Activated T-cell treated with anti-CD3 and anti-CD28 coated beads, Interleukin-2, amount 50 U/mL, for 24 hours (primary cell): Measurements from ENCODE around the gene CFAP47.

Experiments used
- DNase-seq: peaks from one replicate; pipeline ENCODE4 v3.0.0-alpha.2; 2020
- H3K27ac Mint-ChIP-seq: 2 replicates; pipeline ENCODE4 v1.8.0; 2020; ENCODE audit warnings: mild to moderate bottlenecking, mixed read lengths
- H3K27me3 Mint-ChIP-seq: 2 replicates; pipeline ENCODE4 v1.8.0; 2020; ENCODE audit warnings: mixed read lengths
- H3K36me3 Mint-ChIP-seq: 2 replicates; pipeline ENCODE4 v1.8.0; 2020; ENCODE audit warnings: low read depth, mixed read lengths
- H3K4me1 Mint-ChIP-seq: 2 replicates; pipeline ENCODE4 v1.8.0; 2020; ENCODE audit warnings: low read depth, mixed read lengths
- H3K4me3 Mint-ChIP-seq: 2 replicates; pipeline ENCODE4 v1.8.0; 2020; ENCODE audit warnings: mild to moderate bottlenecking, moderate library complexity, mixed read lengths
- H3K9me3 Mint-ChIP-seq: 2 replicates; pipeline ENCODE4 v1.8.0; 2020; ENCODE audit warnings: mixed read lengths

CFAP47 gene

DNA sequence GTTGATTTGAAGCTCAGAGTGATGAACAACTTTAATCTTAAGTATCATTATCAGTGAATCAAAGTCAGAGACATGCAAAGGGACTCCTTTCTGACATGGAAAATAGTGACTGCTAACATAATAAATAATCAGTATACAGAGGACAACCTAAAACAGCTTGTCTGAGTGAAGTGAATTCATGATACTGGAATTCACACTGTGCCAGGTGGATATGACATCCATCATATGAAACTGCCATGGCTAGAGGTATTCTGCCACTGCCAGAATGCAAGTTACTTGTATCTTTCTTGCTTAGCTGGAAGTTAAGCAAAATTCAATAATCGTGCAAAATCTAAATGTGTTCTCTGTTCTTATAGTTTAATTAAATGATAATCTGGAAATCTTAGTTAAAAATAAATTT lies 429.0 kb downstream of the CFAP47 start:
- no peaks in the 10 kb centered on the region for H3K27me3 Mint-ChIP-seq
- H3K36me3 Mint-ChIP-seq: no peaks in the 10 kb centered on the region
- H3K4me3 Mint-ChIP-seq: no peak overlapping the region
- H3K9me3 Mint-ChIP-seq: no peaks in the 10 kb centered on the region
- no peak overlapping the region for H3K27ac Mint-ChIP-seq
- H3K4me1 Mint-ChIP-seq: no peaks in the 10 kb centered on the region
- DNase-seq: no peak

DNA sequence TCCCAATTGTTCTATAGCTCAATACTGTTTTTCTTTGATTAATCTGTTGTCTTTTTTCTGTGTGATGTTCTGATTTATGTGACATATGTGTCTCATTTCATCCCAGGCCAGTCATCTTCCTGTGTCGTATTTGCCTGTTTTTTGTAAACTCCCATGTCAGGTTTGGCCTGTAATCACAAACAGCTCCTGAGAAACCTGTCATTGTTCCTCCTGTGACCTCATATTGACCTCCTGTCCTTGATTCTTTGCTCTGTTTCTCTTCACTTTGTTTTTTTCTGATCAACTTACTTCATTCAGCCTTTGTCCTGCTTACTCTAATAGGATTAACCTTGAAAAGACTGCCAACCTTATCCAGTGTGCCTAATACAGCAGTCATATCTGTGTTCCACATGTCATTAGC lies 438.3 kb downstream of the CFAP47 start:
- Mint-ChIP-seq H3K27ac (no peak overlapping the region), H3K4me3 (no peak overlapping the region), H3K9me3 (peaks cover 8% of the 10 kb centered on the region), H3K36me3 (no peaks in the 10 kb centered on the region), H3K27me3 (no peaks in the 10 kb centered on the region), H3K4me1 (no peaks in the 10 kb centered on the region)
- DNase-seq: no peak

DNA sequence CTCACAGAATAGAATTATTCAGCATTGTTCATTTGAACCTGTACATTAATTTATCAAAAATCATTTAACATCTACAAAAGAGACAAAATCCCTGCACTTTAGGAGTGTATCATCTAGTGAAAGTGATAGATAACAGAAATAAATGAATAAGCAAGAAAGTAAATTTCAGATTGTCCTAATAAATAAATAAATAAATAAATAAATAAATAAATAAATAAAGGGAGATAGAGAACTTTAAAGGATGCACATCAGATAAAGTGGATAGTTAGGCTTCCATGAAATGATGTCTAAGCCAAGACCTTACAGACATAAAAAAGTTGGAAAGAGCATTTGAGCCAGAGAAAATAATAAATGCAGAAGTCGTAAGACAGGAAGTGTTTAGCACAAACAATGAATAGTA lies 444.7 kb downstream of the CFAP47 start:
- peaks cover 8% of the 10 kb centered on the region for H3K9me3 Mint-ChIP-seq
- no peak overlapping the region for H3K27ac Mint-ChIP-seq
- no peaks in the 10 kb centered on the region for H3K4me1 Mint-ChIP-seq
- H3K36me3 Mint-ChIP-seq: no peaks in the 10 kb centered on the region
- no peak overlapping the region for H3K4me3 Mint-ChIP-seq
- no peak for DNase-seq
- no peaks in the 10 kb centered on the region for H3K27me3 Mint-ChIP-seq

DNA sequence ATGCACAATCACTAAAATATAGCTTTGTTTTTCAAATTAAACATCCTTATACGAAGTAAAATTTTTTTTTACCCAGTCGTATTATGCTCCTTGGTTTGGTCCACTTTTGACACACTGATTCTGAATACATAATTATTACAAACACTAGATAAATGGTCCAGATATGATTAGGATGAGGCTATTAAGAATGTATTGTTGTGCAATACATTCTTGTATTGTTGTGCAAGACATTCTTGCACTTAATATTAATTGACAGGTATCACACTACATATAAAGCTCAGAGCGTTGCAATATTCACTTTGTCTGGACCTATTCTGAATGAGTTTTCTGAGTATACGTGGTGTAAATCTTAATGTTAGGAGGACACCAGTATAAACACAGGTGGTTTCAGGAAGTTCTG lies 464.0 kb downstream of the CFAP47 start:
- H3K4me1 Mint-ChIP-seq: no peaks in the 10 kb centered on the region
- H3K36me3 Mint-ChIP-seq: no peaks in the 10 kb centered on the region
- H3K27ac Mint-ChIP-seq: no peak overlapping the region
- H3K9me3 Mint-ChIP-seq: no peaks in the 10 kb centered on the region
- no peak overlapping the region for H3K4me3 Mint-ChIP-seq
- H3K27me3 Mint-ChIP-seq: peaks cover 14% of the 10 kb centered on the region
- DNase-seq: no peak

DNA sequence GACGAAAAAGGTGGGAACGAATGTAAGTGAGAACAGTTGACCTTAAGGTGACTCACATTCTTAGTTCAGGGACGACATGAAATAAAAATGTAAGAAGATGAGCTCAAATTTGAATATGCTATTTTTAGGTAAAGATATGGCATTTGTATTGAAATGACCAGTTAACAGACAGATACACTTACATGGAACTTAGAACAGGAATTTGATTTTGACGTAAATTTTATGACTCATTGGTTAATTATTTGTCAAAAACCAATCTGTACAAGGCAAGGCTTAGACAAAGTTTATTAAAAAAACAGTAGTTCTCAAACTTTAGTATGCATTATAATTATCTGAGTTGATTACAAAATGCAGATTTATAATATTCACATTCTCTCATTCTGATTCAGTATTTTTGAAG lies 469.4 kb downstream of the CFAP47 start:
- DNase-seq: no peak
- no peaks in the 10 kb centered on the region for H3K4me1 Mint-ChIP-seq
- no peak overlapping the region for H3K27ac Mint-ChIP-seq
- H3K9me3 Mint-ChIP-seq: no peaks in the 10 kb centered on the region
- no peaks in the 10 kb centered on the region for H3K36me3 Mint-ChIP-seq
- H3K4me3 Mint-ChIP-seq: no peak overlapping the region
- peaks cover 11% of the 10 kb centered on the region for H3K27me3 Mint-ChIP-seq

DNA sequence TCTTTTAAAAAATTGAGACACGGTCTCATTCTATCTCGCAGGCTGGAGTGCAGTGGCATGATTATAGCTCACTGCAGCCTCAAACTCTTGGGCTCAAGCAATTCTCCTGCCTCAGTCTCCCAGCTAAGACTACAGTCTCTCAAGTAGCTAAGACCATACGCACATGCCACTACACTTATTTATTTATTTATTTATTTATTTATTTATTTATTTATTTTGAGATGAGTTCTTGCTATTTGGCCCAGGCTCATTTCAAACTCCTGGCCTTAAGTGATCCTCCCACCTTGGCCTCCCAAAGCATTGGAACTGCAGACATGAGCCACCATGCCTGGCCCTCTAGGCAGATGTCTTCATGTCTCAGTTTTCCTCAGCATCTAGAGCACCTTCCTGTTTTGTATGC lies 482.2 kb downstream of the CFAP47 start:
- H3K4me1 Mint-ChIP-seq: no peaks in the 10 kb centered on the region
- DNase-seq: no peak
- H3K4me3 Mint-ChIP-seq: no peak overlapping the region
- no peaks in the 10 kb centered on the region for H3K36me3 Mint-ChIP-seq
- H3K27ac Mint-ChIP-seq: no peak overlapping the region
- H3K9me3 Mint-ChIP-seq: no peaks in the 10 kb centered on the region
- H3K27me3 Mint-ChIP-seq: peaks cover 7% of the 10 kb centered on the region

DNA sequence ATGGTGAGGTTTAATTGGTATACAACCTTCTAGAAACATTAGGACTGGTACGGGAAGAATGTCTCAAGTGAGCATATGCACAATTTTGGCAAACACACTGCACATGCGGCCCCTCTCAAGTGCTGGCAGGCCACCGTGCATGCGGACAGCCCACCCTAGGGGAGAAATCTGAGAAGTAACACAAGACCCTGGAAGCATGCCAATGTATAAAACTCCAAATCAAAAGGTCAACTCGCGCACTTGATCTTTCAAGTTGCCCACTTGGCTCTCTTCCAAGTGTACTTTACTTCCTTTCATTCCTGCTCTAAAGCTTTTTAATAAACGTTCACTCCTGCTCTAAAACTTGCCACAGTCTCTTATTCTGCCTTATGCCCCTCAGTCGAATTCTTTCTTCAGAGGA lies 488.3 kb downstream of the CFAP47 start:
- Mint-ChIP-seq H3K9me3 (no peaks in the 10 kb centered on the region), H3K27me3 (no peaks in the 10 kb centered on the region), H3K36me3 (no peaks in the 10 kb centered on the region), H3K4me3 (no peak overlapping the region), H3K4me1 (no peaks in the 10 kb centered on the region), H3K27ac (no peak overlapping the region)
- no peak for DNase-seq

DNA sequence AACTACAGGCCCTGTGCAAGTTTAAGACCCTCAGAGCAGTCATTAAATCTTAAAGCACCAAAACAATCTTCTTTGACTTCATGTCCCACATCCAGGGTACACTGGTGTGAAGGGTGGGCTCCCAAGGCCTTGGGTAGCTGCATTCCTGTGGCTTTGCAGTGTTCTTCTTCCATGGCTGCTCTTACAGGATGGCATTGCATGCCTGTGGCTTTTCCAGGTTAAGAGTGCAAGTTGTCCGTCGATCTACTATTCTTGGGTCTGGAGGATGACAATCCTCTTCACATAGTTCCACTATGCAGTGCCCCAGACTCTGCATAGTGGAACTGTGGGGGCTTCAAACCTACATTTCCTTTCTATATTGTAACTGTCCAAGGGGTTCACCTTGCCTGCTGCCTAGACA lies 494.5 kb downstream of the CFAP47 start:
- Mint-ChIP-seq H3K36me3 (no peaks in the 10 kb centered on the region), H3K27me3 (peaks cover 4% of the 10 kb centered on the region), H3K4me1 (no peaks in the 10 kb centered on the region), H3K4me3 (no peak overlapping the region), H3K9me3 (no peaks in the 10 kb centered on the region), H3K27ac (no peak overlapping the region)
- DNase-seq: no peak

DNA sequence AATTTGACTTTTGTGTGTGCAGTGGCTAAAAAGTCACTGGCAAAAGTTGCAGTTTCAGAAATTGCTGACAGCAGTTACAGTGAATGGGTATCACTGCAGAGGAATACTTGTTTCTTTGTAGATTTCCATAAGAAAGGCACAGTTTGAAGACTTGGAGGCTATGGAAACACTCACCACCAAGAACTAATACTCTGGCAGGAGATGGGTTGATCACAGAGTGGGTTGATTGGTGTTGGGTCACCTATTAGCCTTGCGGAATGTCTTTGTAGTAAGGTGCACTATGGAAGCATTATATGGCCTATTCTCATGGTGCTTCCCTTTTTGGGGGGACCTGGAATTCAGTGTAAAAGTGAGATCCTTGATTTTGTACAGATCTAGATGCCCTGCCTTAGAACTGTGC lies 502.8 kb downstream of the CFAP47 start:
- no peak for DNase-seq
- H3K9me3 Mint-ChIP-seq: no peaks in the 10 kb centered on the region
- no peak overlapping the region for H3K27ac Mint-ChIP-seq
- H3K27me3 Mint-ChIP-seq: no peaks in the 10 kb centered on the region
- no peak overlapping the region for H3K4me3 Mint-ChIP-seq
- no peaks in the 10 kb centered on the region for H3K36me3 Mint-ChIP-seq
- no peaks in the 10 kb centered on the region for H3K4me1 Mint-ChIP-seq

DNA sequence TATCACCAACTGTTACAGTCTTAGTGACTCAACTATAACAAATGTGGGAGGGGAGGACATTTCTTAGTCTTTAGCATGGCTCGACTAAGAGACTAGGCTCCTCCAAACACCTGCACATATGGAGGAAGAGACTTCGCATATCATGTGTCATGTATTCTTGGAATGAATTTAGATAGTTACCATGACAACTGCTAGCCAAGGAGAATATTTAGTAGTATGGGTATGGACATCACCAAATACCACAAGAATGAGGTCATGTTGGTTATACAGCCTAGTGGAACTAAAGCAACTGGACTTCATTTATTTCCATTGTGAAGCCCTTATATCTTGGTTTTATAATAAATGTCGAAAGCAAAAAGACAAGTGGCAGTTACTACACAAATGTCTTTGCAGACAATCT lies 512.3 kb downstream of the CFAP47 start:
- Mint-ChIP-seq H3K9me3 (no peaks in the 10 kb centered on the region), H3K27ac (no peak overlapping the region), H3K27me3 (peaks cover 10% of the 10 kb centered on the region), H3K4me1 (no peaks in the 10 kb centered on the region), H3K4me3 (no peak overlapping the region), H3K36me3 (no peaks in the 10 kb centered on the region)
- no peak for DNase-seq

DNA sequence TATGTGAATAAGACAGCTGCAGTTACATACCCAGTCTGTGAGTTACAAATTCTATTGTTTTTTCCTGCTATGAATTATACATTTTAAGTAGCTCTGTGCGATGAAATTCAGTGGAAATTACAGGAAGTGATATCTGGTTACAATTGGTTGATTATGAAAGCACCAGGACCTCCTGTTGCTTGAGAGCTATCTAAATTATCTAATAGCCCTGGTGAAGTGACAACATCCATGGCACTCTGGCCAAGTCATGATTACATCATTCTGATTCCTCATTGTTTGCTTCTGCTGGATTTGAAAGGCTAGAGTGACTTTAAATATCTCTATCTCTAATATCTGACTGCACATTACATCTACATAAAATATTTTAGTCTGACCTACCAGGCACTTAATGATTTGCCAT lies 515.0 kb downstream of the CFAP47 start:
- Mint-ChIP-seq H3K4me1 (no peaks in the 10 kb centered on the region), H3K4me3 (no peak overlapping the region), H3K27me3 (peaks cover 10% of the 10 kb centered on the region), H3K36me3 (no peaks in the 10 kb centered on the region), H3K9me3 (no peaks in the 10 kb centered on the region), H3K27ac (no peak overlapping the region)
- no peak for DNase-seq
